OCI-LY7 (cell line): Measurements from ENCODE around the gene BAHCC1. TPM values are rescaled to one million over a fixed set of nuclear protein-coding genes. Genes with fewer than 3 reads are reported as not detected.

Experiments used
- BruUV-seq: library from RNA; stranded (reverse); fragments of 400-500 nt; replicated peaks from 2 replicates; lab custom pipeline; 2021; lab: Mats Ljungman, UMichigan
- CTCF ChIA-PET: fragments of 300-600 bp; sonication (Branson Sonifier 250); formaldehyde crosslinking; loops from one replicate; lab custom pipeline; 2022; ENCODE audit warnings: antibody characterized with exemption; ENCODE audit not compliant: unreplicated experiment; lab: Charles Lee
- POLR2A ChIA-PET: fragments of 300-600 bp; sonication (Branson Sonifier 250); formaldehyde crosslinking; loops from one replicate; lab custom pipeline; 2022; ENCODE audit warnings: antibody characterized with exemption; lab: Charles Lee
- DNase-seq: peaks from one replicate; pipeline ENCODE4 v3.0.0-alpha.2; 2015; ENCODE audit warnings: low spot score
- H2AFZ ChIP-seq: fragments of 200-600 bp; sonication (generic), shearing (Covaris generic); 2 replicates; pipeline ENCODE4 v1.6.1; 2014; ENCODE audit warnings: mild to moderate bottlenecking, antibody characterized with exemption, low read length, moderate library complexity
- H3K27ac ChIP-seq: fragments of 200-600 bp; sonication (generic); 2 replicates; pipeline ENCODE4 v1.5.1; 2014; ENCODE audit warnings: mixed run types, low read depth, mild to moderate bottlenecking, moderate library complexity, low read length, inconsistent platforms; ENCODE audit not compliant: poor library complexity, severe bottlenecking
- H3K36me3 ChIP-seq: fragments of 200-600 bp; sonication (generic); 2 replicates; pipeline ENCODE4 v1.6.1; 2014; ENCODE audit warnings: mild to moderate bottlenecking, antibody characterized with exemption, low read length, moderate library complexity, mixed read lengths; ENCODE audit not compliant: insufficient read depth
- H3K4me1 ChIP-seq: fragments of 200-600 bp; sonication (generic); 2 replicates; pipeline ENCODE4 v1.5.1; 2014; ENCODE audit warnings: mild to moderate bottlenecking, low read length; ENCODE audit not compliant: insufficient read depth, poor library complexity, severe bottlenecking
- H3K4me2 ChIP-seq: fragments of 200-600 bp; sonication (generic); 2 replicates; pipeline ENCODE4 v1.6.1; 2014; ENCODE audit warnings: mild to moderate bottlenecking, low read length
- H3K4me3 ChIP-seq: fragments of 200-600 bp; sonication (generic); 2 replicates; pipeline ENCODE4 v1.5.1; 2014; ENCODE audit warnings: mild to moderate bottlenecking, low read depth, low read length; ENCODE audit not compliant: poor library complexity, severe bottlenecking
- H3K79me2 ChIP-seq: fragments of 200-600 bp; sonication (generic); 2 replicates; pipeline ENCODE4 v1.6.1; 2016; ENCODE audit warnings: low read depth, mild to moderate bottlenecking, low read length, moderate library complexity, mixed read lengths; ENCODE audit not compliant: insufficient read depth
- H3K9me2 ChIP-seq: fragments of 200-600 bp; sonication (generic); 2 replicates; pipeline ENCODE4 v1.6.1; 2016; ENCODE audit warnings: mild to moderate bottlenecking, low read length, mixed read lengths; ENCODE audit not compliant: insufficient read depth
- H3K9me3 ChIP-seq: fragments of 200-600 bp; sonication (generic); 2 replicates; pipeline ENCODE4 v1.6.1; 2014; ENCODE audit warnings: mild to moderate bottlenecking, mixed run types, low read length, mixed read lengths
- H4K20me1 ChIP-seq: fragments of 200-600 bp; sonication (generic); 2 replicates; pipeline ENCODE4 v1.6.1; 2014; ENCODE audit warnings: mild to moderate bottlenecking, antibody characterized with exemption, low read length, moderate library complexity, mixed read lengths; ENCODE audit not compliant: insufficient read depth
- CTCF ChIP-seq: fragments of 200-600 bp; sonication (generic); conservative IDR thresholded peaks from 2 replicates; pipeline ENCODE4 v1.5.1; 2014; ENCODE audit warnings: mild to moderate bottlenecking, antibody characterized with exemption, low read length, moderate library complexity, mixed read lengths
- EZH2phosphoT487 ChIP-seq: fragments of 200-600 bp; sonication (generic); IDR thresholded peaks from 2 replicates; pipeline ENCODE4 v1.6.1; 2018; ENCODE audit warnings: low read depth, borderline replicate concordance, mild to moderate bottlenecking, mixed run types, antibody characterized with exemption, low read length, moderate library complexity, mixed read lengths
- intact Hi-C: fragments of 100-400 bp; cut with micrococcal nuclease; formaldehyde crosslinking; loops from one replicate; pipeline ENCODE4 v1.10.0; 2022; ENCODE audit not compliant: unreplicated experiment
- total RNA-seq, 2 experiments: library from RNA; depleted of rRNA in 1 of 2; stranded (reverse); fragments of >200 nt in 1 of 2; shearing (Covaris generic) in 1 of 2; gene quantifications; 2 replicates each; pipeline ENCODE4 v1.2.3, GENCODE V29; 2014 to 2022

BAHCC1 gene
- total RNA-seq, 2 experiments from 2014 or later = 5.2 to 5.5 TPM

- Histone ChIP-seq H3K9me2 (no peaks in the 10 kb centered on the region), H3K36me3 (no peaks in the 10 kb centered on the region), H4K20me1 (no peaks in the 10 kb centered on the region), H2AFZ (no peak overlapping the region), H3K4me3 (no peak overlapping the region), H3K9me3 (no peaks in the 10 kb centered on the region), H3K4me1 (no peaks in the 10 kb centered on the region), H3K4me2 (no peak overlapping the region), H3K79me2 (no peaks in the 10 kb centered on the region), H3K27ac (no peak overlapping the region)
- ChIA-PET CTCF (no interaction called here), POLR2A (no interaction called here)
- TF ChIP-seq CTCF (no peak), EZH2phosphoT487 (no peak)
- intact Hi-C loops = no loop called here
- no TSS peak for BruUV-seq
- no peak for DNase-seq
Observed at GRCh38 chr17:81432941-81433340, 37.7 kb downstream of the BAHCC1 start.

- ChIA-PET CTCF (no interaction called here), POLR2A (no interaction called here)
- BruUV-seq = no TSS peak
- H3K4me1 ChIP-seq = peaks cover 2% of the 10 kb centered on the region
- no peaks in the 10 kb centered on the region for H3K79me2 ChIP-seq
- no peak for DNase-seq
- H3K36me3 ChIP-seq = no peaks in the 10 kb centered on the region
- no peaks in the 10 kb centered on the region for H3K9me2 ChIP-seq
- no peak overlapping the region for H3K4me3 ChIP-seq
- no peak overlapping the region for H3K4me2 ChIP-seq
- TF ChIP-seq EZH2phosphoT487 (no peak), CTCF (no peak)
- no peaks in the 10 kb centered on the region for H4K20me1 ChIP-seq
- intact Hi-C loops = no loop called here
- H3K9me3 ChIP-seq = no peaks in the 10 kb centered on the region
- no peak overlapping the region for H2AFZ ChIP-seq
- H3K27ac ChIP-seq = no peak overlapping the region
Observed at GRCh38 chr17:81433656-81434055, 38.4 kb downstream of the BAHCC1 start.

GRCh38 chr17:81434072-81434471 is 38.8 kb downstream of the BAHCC1 start:
- H3K36me3 ChIP-seq = no peaks in the 10 kb centered on the region
- CTCF ChIA-PET = no interaction called here
- intact Hi-C loops = no loop called here
- no peak for TF ChIP-seq EZH2phosphoT487
- TF ChIP-seq CTCF = no peak
- peaks cover 6% of the 10 kb centered on the region for H3K4me1 ChIP-seq
- H3K9me2 ChIP-seq = no peaks in the 10 kb centered on the region
- no peak overlapping the region for H3K27ac ChIP-seq
- no peak overlapping the region for H2AFZ ChIP-seq
- POLR2A ChIA-PET = no interaction called here
- no peak for DNase-seq
- no TSS peak for BruUV-seq
- H3K4me2 ChIP-seq = no peak overlapping the region
- no peaks in the 10 kb centered on the region for H4K20me1 ChIP-seq
- no peaks in the 10 kb centered on the region for H3K9me3 ChIP-seq
- H3K4me3 ChIP-seq = no peak overlapping the region
- no peaks in the 10 kb centered on the region for H3K79me2 ChIP-seq
